GM12892 (cell line): ENCODE results near the gene PPP1R16B.

Experiments
- POLR2A ChIP-seq: IDR thresholded peaks from 2 replicates; pipeline ENCODE4 v1.6.1; 2011; ENCODE audit warnings: low read depth, low read length, control low read depth
- POLR2AphosphoS5 ChIP-seq: IDR thresholded peaks from 2 replicates; pipeline ENCODE4 v1.6.1; 2011; ENCODE audit warnings: low read depth, low read length, control low read depth
- TAF1 ChIP-seq: IDR thresholded peaks from 2 replicates; pipeline ENCODE4 v1.6.1; 2011; ENCODE audit warnings: low read depth, mild to moderate bottlenecking, control low read depth, low read length, borderline replicate concordance

GRCh38 chr20:38856570-38856969, 51.1 kb downstream of the PPP1R16B start:
- TF ChIP-seq POLR2A (no peak), POLR2AphosphoS5 (no peak), TAF1 (no peak)
